HepG2 (cell line): ENCODE measurements around the gene GPR107. TPM values are rescaled to one million over a fixed set of nuclear protein-coding genes. Genes with fewer than 3 reads are reported as not detected.

Experiments
- ATAC-seq: fragments of 200-7000 bp; cut with Tn5 transposase; 3 replicates; pipeline ENCODE4 v1.9.1; 2020; ENCODE audit warnings: mild to moderate bottlenecking, moderate library complexity
- BruUV-seq: library from RNA; stranded (reverse); fragments of 400-500 nt; replicated peaks from 2 replicates; lab custom pipeline; 2021; lab: Mats Ljungman, UMichigan
- CTCF ChIA-PET: fragments of 300-600 bp; formaldehyde crosslinking; extraction: SDS; loops from one replicate; lab custom pipeline; 2021; ENCODE audit warnings: low total read pairs, inconsistent platforms, low intra/inter-chr PET ratio; lab: Yijun Ruan, JAX
- POLR2A ChIA-PET: fragments of 350-600 bp; sonication (Branson Sonifier 250); formaldehyde crosslinking; loops from one replicate; lab custom pipeline; 2020; ENCODE audit warnings: antibody characterized with exemption, inconsistent platforms; lab: Yijun Ruan, JAX
- DNase-seq: peaks from one replicate; pipeline ENCODE4 v3.0.0-alpha.2; 2015; ENCODE audit warnings: low spot score
- FAIRE-seq: peaks from 3 replicates; lab custom pipeline; 2011; peaks lifted over from hg19 to GRCh38; lab: Jason Lieb, UNC
- H2AFZ ChIP-seq: one replicate; pipeline ENCODE4 v1.6.1; 2011; ENCODE audit warnings: low read length, inconsistent platforms
- H3K27ac ChIP-seq: fragments of 300-600 bp; 3 replicates; pipeline ENCODE4 v1.8.0; 2011; ENCODE audit warnings: mixed run types, mild to moderate bottlenecking, mixed read lengths, low read length, inconsistent platforms; ENCODE audit not compliant: insufficient read depth; ENCODE audit errors: extremely low read length
- H3K27me3 ChIP-seq, 2 experiments: fragments of 200-600 bp in 1 of 2; 2 replicates in 1 of 2; 3 replicates in 1 of 2; pipeline versions ENCODE4 v1.6.0 to v1.8.0; 2011; ENCODE audit warnings: low read length in 2 of 2, mild to moderate bottlenecking in 2 of 2, moderate library complexity in 2 of 2, inconsistent platforms in 1 of 2; ENCODE audit not compliant: insufficient read depth in 2 of 2, control insufficient read depth in 1 of 2
- H3K36me3 ChIP-seq, 2 experiments: fragments of 200-600 bp in 1 of 2; replicated peaks in 1 of 2; 2 replicates in 1 of 2; 3 replicates in 1 of 2; pipeline versions ENCODE4 v1.5.1 to v1.8.0; 2011; ENCODE audit warnings: low read length in 2 of 2, inconsistent platforms in 1 of 2; ENCODE audit not compliant: insufficient read depth in 2 of 2, control insufficient read depth in 1 of 2
- H3K4me1 ChIP-seq: 2 replicates; pipeline ENCODE4 v1.5.1; 2012; ENCODE audit warnings: low read length, inconsistent platforms; ENCODE audit not compliant: insufficient read depth
- H3K4me2 ChIP-seq: 2 replicates; pipeline ENCODE4 v1.6.0; 2011; ENCODE audit warnings: low read depth, low read length, inconsistent platforms
- H3K4me3 ChIP-seq, 3 experiments: fragments of 200-600 bp in 1 of 3; sonication (generic), shearing (Covaris generic) in 1 of 3; replicated peaks in 1 of 3; 2 replicates each; pipeline ENCODE4 v1.5.1; 2011 to 2016; ENCODE audit warnings: low read length in 3 of 3, inconsistent platforms in 2 of 3, low read depth in 2 of 3, mild to moderate bottlenecking in 2 of 3, control low read depth in 1 of 3, mixed read lengths in 1 of 3; ENCODE audit not compliant: insufficient read depth in 1 of 3
- H3K79me2 ChIP-seq: one replicate; pipeline ENCODE4 v1.6.1; 2011; ENCODE audit warnings: low read length, inconsistent platforms; ENCODE audit not compliant: insufficient read depth
- H3K9ac ChIP-seq: 2 replicates; pipeline ENCODE4 v1.6.0; 2011; ENCODE audit warnings: mild to moderate bottlenecking, low read depth, low read length, inconsistent platforms; ENCODE audit not compliant: insufficient read depth
- H3K9me3 ChIP-seq: 2 replicates; pipeline ENCODE4 v1.5.1; 2012; ENCODE audit warnings: mild to moderate bottlenecking, low read length
- H4K20me1 ChIP-seq: 2 replicates; pipeline ENCODE4 v1.6.0; 2011; ENCODE audit warnings: inconsistent platforms, mild to moderate bottlenecking, low read length, moderate library complexity; ENCODE audit not compliant: insufficient read depth
- BRD4 ChIP-seq: sonication (generic); formaldehyde crosslinking; IDR thresholded peaks from 2 replicates; pipeline ENCODE4 v1.4.0; 2020; ENCODE audit warnings: missing genetic modification reagents
- HIVEP1 ChIP-seq: sonication (generic); formaldehyde crosslinking; IDR thresholded peaks from 2 replicates; pipeline ENCODE4 v1.4.0; 2020; ENCODE audit warnings: mild to moderate bottlenecking, missing genetic modification reagents
- HOXA3 ChIP-seq: sonication (generic); formaldehyde crosslinking; IDR thresholded peaks from 2 replicates; pipeline ENCODE4 v1.5.0; 2020; ENCODE audit warnings: missing genetic modification reagents
- REXO4 ChIP-seq: sonication (generic); formaldehyde crosslinking; IDR thresholded peaks from 2 replicates; pipeline ENCODE4 v1.8.0; 2022; ENCODE audit warnings: missing genetic modification reagents, mild to moderate bottlenecking, borderline replicate concordance
- SIN3A ChIP-seq: IDR thresholded peaks from 2 replicates; pipeline ENCODE4 v1.6.1; 2011; ENCODE audit warnings: low read depth, mild to moderate bottlenecking, control low read depth, low read length, borderline replicate concordance
- ZFAT ChIP-seq: sonication (generic); formaldehyde crosslinking; conservative IDR thresholded peaks from 2 replicates; pipeline ENCODE4 v1.8.1; 2023; ENCODE audit warnings: missing genetic modification reagents, inconsistent platforms
- ZKSCAN1 ChIP-seq: fragments of 150-350 bp; IDR thresholded peaks from 2 replicates; pipeline ENCODE4 v1.6.1; 2014; ENCODE audit warnings: low read length
- WGBS: methylation state at CpG from one replicate; pipeline ENCODE4 v1.1.6; 2017; ENCODE audit warnings: low lambda C conversion rate; 5-methylcytosine and 5-hydroxymethylcytosine counted together
- in situ Hi-C: cut with HindIII; loops from 2 replicates; pipeline ENCODE4 v1.10.0; 2017; ENCODE audit warnings: low pct_unique_long_range_greater_than_20kb; ENCODE audit not compliant: extremely low pct_ligation_motif_present
- intact Hi-C: fragments of 100-400 bp; cut with micrococcal nuclease; formaldehyde crosslinking; loops from one replicate; pipeline ENCODE4 v1.10.0; 2022; ENCODE audit not compliant: unreplicated experiment
- polyA plus RNA-seq, 8 experiments: library from polyadenylated mRNA; depleted of rRNA in 3 of 8; stranded (reverse) in 7 of 8; unstranded in 1 of 8; fragments of >200 nt; fragmentation: Illumina TruSeq in 4 of 8; extraction: Trizol in 4 of 8; gene quantifications; 2 replicates each; pipeline versions ENCODE4 v1.2.1 to v1.2.3, GENCODE V29; 2011 to 2016; ENCODE audit warnings: low read depth in 4 of 8, missing spikeins in 1 of 8, mixed read lengths in 1 of 8; ENCODE audit not compliant: insufficient read depth in 1 of 8
- total RNA-seq, 5 experiments: library from RNA; depleted of rRNA; stranded (reverse); fragments of >200 nt; fragmentation: Illumina TruSeq; extraction: Trizol; gene quantifications; 2 replicates each; pipeline ENCODE4 v1.2.3, GENCODE V29; 2016; ENCODE audit warnings: low read depth in 1 of 5
- TF ChIP-seq, protein P1 (sequence below): sonication (generic); formaldehyde crosslinking; conservative IDR thresholded peaks from 2 replicates; pipeline ENCODE4 v1.8.0; 2022; ENCODE audit warnings: mild to moderate bottlenecking, moderate library complexity, missing genetic modification reagents
- TF ChIP-seq, protein P2 (sequence below): sonication (generic); formaldehyde crosslinking; IDR thresholded peaks from 2 replicates; pipeline ENCODE4 v1.5.0; 2020; ENCODE audit warnings: mild to moderate bottlenecking, missing genetic modification reagents, moderate library complexity
- TF ChIP-seq, protein P3 (sequence below): sonication (generic); formaldehyde crosslinking; IDR thresholded peaks from 2 replicates; pipeline ENCODE4 v1.4.0; 2020; ENCODE audit warnings: mild to moderate bottlenecking, missing genetic modification reagents
- TF ChIP-seq, protein P4 (sequence below): sonication (generic); formaldehyde crosslinking; IDR thresholded peaks from 2 replicates; pipeline ENCODE4 v1.5.0; 2020; ENCODE audit warnings: missing genetic modification reagents
- TF ChIP-seq, protein P5 (sequence below): IDR thresholded peaks from 2 replicates; pipeline ENCODE4 v1.6.1; 2018; ENCODE audit warnings: missing genetic modification reagents, mild to moderate bottlenecking, missing compliant biosample characterization

Gene GPR107
- total and polyA plus RNA-seq, 2 of the 13 experiments (the other 11 are each of a cell fraction or from before 2014, with no cell fraction given), result 22.5 to 24.4 TPM

DNA sequence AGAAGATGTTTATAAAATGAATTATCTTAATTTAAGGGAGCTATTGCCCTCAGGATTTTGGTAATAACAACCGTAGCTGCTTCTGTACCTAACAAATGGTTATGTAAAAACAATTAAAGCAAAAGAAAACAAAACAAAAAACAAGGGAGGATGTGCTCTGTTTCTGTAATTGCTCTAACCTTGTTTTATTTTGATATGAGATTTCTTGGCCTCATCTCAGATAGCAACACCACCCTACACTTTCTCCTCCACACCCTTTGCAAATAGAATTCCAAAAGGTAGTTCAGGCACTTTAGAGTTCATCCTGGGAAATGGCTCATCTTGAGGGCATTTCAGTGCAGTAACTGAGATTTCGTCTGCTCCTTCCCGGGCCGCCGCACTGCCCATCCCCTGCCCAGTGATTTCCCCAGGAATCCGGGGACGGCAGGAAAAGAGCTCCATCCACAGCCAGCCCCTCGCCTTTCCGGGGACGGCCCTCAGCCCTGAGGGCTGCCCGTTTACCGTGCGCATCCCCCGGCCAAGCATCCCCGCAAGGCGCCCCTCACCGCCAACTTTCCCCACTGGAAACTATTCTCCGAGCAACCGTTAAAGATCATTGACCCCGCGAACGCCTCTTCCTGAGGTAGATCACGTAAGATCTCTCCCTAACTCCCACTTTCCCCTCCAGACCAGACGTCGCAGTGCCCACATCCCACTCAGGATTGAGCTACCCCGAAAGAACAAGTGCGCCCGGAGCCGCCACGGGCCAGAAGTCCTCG is 11.9 kb upstream of the GPR107 start:
- in situ Hi-C loops, result loop anchor here (5.0 kb wide), 1 partner anchor 155 kb away; no protein-coding TSS in a partner anchor
- ATAC-seq, result peak; percentile 5; the same call in 1 of the 3 replicates
- no peak for TF ChIP-seq ZKSCAN1
- 0 out of 2 replicates have a peak, but pooled peaks have one; percentile 9 for TF ChIP-seq SIN3A
- TF ChIP-seq, protein P1, sequence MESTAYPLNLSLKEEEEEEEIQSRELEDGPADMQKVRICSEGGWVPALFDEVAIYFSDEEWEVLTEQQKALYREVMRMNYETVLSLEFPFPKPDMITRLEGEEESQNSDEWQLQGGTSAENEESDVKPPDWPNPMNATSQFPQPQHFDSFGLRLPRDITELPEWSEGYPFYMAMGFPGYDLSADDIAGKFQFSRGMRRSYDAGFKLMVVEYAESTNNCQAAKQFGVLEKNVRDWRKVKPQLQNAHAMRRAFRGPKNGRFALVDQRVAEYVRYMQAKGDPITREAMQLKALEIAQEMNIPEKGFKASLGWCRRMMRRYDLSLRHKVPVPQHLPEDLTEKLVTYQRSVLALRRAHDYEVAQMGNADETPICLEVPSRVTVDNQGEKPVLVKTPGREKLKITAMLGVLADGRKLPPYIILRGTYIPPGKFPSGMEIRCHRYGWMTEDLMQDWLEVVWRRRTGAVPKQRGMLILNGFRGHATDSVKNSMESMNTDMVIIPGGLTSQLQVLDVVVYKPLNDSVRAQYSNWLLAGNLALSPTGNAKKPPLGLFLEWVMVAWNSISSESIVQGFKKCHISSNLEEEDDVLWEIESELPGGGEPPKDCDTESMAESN, result 0 out of 2 replicates have a peak, but pooled peaks have one; percentile 16
- TF ChIP-seq REXO4 (CRISPR knock-in tag), result no peak
- TF ChIP-seq, protein P2, sequence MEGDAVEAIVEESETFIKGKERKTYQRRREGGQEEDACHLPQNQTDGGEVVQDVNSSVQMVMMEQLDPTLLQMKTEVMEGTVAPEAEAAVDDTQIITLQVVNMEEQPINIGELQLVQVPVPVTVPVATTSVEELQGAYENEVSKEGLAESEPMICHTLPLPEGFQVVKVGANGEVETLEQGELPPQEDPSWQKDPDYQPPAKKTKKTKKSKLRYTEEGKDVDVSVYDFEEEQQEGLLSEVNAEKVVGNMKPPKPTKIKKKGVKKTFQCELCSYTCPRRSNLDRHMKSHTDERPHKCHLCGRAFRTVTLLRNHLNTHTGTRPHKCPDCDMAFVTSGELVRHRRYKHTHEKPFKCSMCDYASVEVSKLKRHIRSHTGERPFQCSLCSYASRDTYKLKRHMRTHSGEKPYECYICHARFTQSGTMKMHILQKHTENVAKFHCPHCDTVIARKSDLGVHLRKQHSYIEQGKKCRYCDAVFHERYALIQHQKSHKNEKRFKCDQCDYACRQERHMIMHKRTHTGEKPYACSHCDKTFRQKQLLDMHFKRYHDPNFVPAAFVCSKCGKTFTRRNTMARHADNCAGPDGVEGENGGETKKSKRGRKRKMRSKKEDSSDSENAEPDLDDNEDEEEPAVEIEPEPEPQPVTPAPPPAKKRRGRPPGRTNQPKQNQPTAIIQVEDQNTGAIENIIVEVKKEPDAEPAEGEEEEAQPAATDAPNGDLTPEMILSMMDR (CRISPR knock-in tag), result 0 out of 2 replicates have a peak, but pooled peaks have one; percentile 22
- TF ChIP-seq BRD4 (CRISPR knock-in tag), result peak; percentile 24; the same call in 1 of the 2 replicates
- TF ChIP-seq, protein P3, sequence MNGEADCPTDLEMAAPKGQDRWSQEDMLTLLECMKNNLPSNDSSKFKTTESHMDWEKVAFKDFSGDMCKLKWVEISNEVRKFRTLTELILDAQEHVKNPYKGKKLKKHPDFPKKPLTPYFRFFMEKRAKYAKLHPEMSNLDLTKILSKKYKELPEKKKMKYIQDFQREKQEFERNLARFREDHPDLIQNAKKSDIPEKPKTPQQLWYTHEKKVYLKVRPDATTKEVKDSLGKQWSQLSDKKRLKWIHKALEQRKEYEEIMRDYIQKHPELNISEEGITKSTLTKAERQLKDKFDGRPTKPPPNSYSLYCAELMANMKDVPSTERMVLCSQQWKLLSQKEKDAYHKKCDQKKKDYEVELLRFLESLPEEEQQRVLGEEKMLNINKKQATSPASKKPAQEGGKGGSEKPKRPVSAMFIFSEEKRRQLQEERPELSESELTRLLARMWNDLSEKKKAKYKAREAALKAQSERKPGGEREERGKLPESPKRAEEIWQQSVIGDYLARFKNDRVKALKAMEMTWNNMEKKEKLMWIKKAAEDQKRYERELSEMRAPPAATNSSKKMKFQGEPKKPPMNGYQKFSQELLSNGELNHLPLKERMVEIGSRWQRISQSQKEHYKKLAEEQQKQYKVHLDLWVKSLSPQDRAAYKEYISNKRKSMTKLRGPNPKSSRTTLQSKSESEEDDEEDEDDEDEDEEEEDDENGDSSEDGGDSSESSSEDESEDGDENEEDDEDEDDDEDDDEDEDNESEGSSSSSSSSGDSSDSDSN (CRISPR knock-in tag), result peak; percentile 16; the same call in 1 of the 2 replicates
- TF ChIP-seq HOXA3 (CRISPR knock-in tag), result 0 out of 2 replicates have a peak, but pooled peaks have one; percentile 12
- TF ChIP-seq, protein P4, sequence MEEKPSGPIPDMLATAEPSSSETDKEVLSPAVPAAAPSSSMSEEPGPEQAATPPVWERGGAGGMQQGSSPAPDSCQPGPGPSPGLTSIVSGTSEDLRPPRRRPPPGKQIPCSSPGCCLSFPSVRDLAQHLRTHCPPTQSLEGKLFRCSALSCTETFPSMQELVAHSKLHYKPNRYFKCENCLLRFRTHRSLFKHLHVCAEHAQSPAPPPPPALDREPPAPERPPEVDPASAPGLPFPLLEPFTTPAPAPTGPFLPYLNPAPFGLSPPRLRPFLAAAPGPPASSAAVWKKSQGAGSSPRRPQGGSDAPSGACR (CRISPR knock-in tag), result peak; percentile 38; the same call in 1 of the 2 replicates
- no peak for TF ChIP-seq ZFAT (CRISPR knock-in tag)
- TF ChIP-seq HIVEP1 (CRISPR knock-in tag), result peak; percentile 44; the same call in 1 of the 2 replicates
- TF ChIP-seq, protein P5, sequence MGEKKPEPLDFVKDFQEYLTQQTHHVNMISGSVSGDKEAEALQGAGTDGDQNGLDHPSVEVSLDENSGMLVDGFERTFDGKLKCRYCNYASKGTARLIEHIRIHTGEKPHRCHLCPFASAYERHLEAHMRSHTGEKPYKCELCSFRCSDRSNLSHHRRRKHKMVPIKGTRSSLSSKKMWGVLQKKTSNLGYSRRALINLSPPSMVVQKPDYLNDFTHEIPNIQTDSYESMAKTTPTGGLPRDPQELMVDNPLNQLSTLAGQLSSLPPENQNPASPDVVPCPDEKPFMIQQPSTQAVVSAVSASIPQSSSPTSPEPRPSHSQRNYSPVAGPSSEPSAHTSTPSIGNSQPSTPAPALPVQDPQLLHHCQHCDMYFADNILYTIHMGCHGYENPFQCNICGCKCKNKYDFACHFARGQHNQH (CRISPR knock-in tag), result 0 out of 2 replicates have a peak, but pooled peaks have one; percentile 15

More for the DNA sequence above, 11.9 kb upstream of the GPR107 start:
- no peak for DNase-seq
- Histone ChIP-seq H4K20me1 (0 out of 2 replicates have a peak, but pooled peaks cover 3% of the 10 kb centered on the region), H3K79me2 (peaks cover 41% of the 10 kb centered on the region), H3K36me3 (no peaks in the 10 kb centered on the region), H3K27ac (peak overlapping the region; percentile 85), H3K4me3 (peak overlapping the region; percentile 68 to 97 (median 78)), H3K4me1 (peaks cover 55% of the 10 kb centered on the region), H3K27me3 (no peaks in the 10 kb centered on the region), H3K9me3 (no peaks in the 10 kb centered on the region), H2AFZ (no peak overlapping the region), H3K4me2 (peak overlapping the region; percentile 71), H3K9ac (peak overlapping the region; percentile 83)
- no peak for FAIRE-seq
- WGBS, result 3% methylated on average over 25 of the region's 31 CpGs
- ChIA-PET POLR2A (interaction anchor here (1.1 to 4.0 kb wide), 4 partner anchors 10 to 156 kb away, joined by 4 to 39 read pairs (median 12); partner anchors contain the start of gene GPR107), CTCF (no interaction called here)
- intact Hi-C loops, result no loop called here
- TSS peak; percentile 47 for BruUV-seq
